Stimulated activated CD8-positive, alpha-beta memory T cell treated with anti-CD3 and anti-CD28 coated beads, Interleukin-12 subunit alpha, Interleukin-12 subunit beta, amount 100 ng/mL, for 24 hours (primary cell): Measurements from ENCODE around the gene TRPM3.
"Not testable (repeated sequence)": the region's sequence is repeated elsewhere in the genome, so short reads cannot be mapped to it uniquely, and the experiment has no call there.

ENCODE experiments used
- DNase-seq: peaks from one replicate; pipeline ENCODE4 v3.0.0-alpha.2; 2020; ENCODE audit errors: extremely low read depth

The TRPM3 gene

GRCh38 chr9:70672161-70672649 is 449.2 kb downstream of the TRPM3 start:
- no peak for DNase-seq

- no peak for DNase-seq
Measured at GRCh38 chr9:70668751-70669150, 452.7 kb downstream of the TRPM3 start.

GRCh38 chr9:70658765-70659164 is 462.7 kb downstream of the TRPM3 start:
- DNase-seq: no peak

GRCh38 chr9:70656281-70656680 is 465.1 kb downstream of the TRPM3 start:
- DNase-seq: no peak

- no peak for DNase-seq
Measured at GRCh38 chr9:70654144-70654543, 467.3 kb downstream of the TRPM3 start.

- DNase-seq: not testable (repeated sequence)
Measured at GRCh38 chr9:70644627-70645026, 476.8 kb downstream of the TRPM3 start.

- no peak for DNase-seq
Measured at GRCh38 chr9:70642341-70642740, 479.1 kb downstream of the TRPM3 start.

- DNase-seq: no peak
Measured at GRCh38 chr9:70641631-70642030, 479.8 kb downstream of the TRPM3 start.

- DNase-seq: no peak
Measured at GRCh38 chr9:70641031-70641430, 480.4 kb downstream of the TRPM3 start.

- no peak for DNase-seq
Measured at GRCh38 chr9:70639853-70640814, 481.3 kb downstream of the TRPM3 start.

GRCh38 chr9:70635790-70636189 is 485.6 kb downstream of the TRPM3 start:
- DNase-seq: no peak

GRCh38 chr9:70634696-70635095 is 486.7 kb downstream of the TRPM3 start:
- no peak for DNase-seq

GRCh38 chr9:70630971-70631370 is 490.4 kb downstream of the TRPM3 start:
- no peak for DNase-seq

- DNase-seq: not testable (repeated sequence)
Measured at GRCh38 chr9:70629080-70629685, 492.2 kb downstream of the TRPM3 start.

GRCh38 chr9:70625078-70625477 is 496.3 kb downstream of the TRPM3 start:
- no peak for DNase-seq

GRCh38 chr9:70618784-70619183 is 502.6 kb downstream of the TRPM3 start:
- no peak for DNase-seq

- DNase-seq: no peak
Measured at GRCh38 chr9:70617033-70617828, 504.2 kb downstream of the TRPM3 start.

- DNase-seq: no peak
Measured at GRCh38 chr9:70616228-70616990, 505.0 kb downstream of the TRPM3 start.

- no peak for DNase-seq
Measured at GRCh38 chr9:70615464-70616138, 505.8 kb downstream of the TRPM3 start.

GRCh38 chr9:70614786-70615463 is 506.5 kb downstream of the TRPM3 start:
- DNase-seq: no peak
